Lung (tissue), 12 donors: ENCODE measurements around the gene ARHGAP15. TPM values are rescaled to one million over a fixed set of nuclear protein-coding genes. Genes with fewer than 3 reads are reported as not detected.

Experiments used
- ATAC-seq: fragments of 200-7000 bp; cut with Tn5 transposase; one replicate; pipeline ENCODE4 v1.9.1; 2020; ENCODE audit warnings: moderate number of reproducible peaks; ENCODE audit not compliant: insufficient read depth, low FRiP score
- DNase-seq, 3 donors: peaks; one replicate each; pipeline ENCODE4 v3.0.0-alpha.2; 2013 to 2017
- H3K27ac ChIP-seq, 2 donors: one replicate each; pipeline ENCODE4 v1.5.1; 2013; ENCODE audit warnings: mild to moderate bottlenecking in 2 of 2, moderate library complexity in 2 of 2, control low read depth in 1 of 2, inconsistent platforms in 1 of 2, low read depth in 1 of 2, low read length in 1 of 2
- H3K27me3 ChIP-seq, 3 donors: one replicate each; pipeline ENCODE4 v1.5.1; 2013; ENCODE audit warnings: low read length in 2 of 3; ENCODE audit not compliant: control insufficient read depth in 3 of 3, insufficient read depth in 3 of 3
- H3K36me3 ChIP-seq, 4 donors: one replicate each; pipeline ENCODE4 v1.5.1; 2013; ENCODE audit warnings: low read length in 4 of 4, mild to moderate bottlenecking in 1 of 4, moderate library complexity in 1 of 4; ENCODE audit not compliant: control insufficient read depth in 4 of 4, insufficient read depth in 4 of 4
- H3K4me1 ChIP-seq, 5 donors: one replicate each; pipeline ENCODE4 v1.5.1; 2013; ENCODE audit warnings: low read length in 5 of 5, mild to moderate bottlenecking in 2 of 5, moderate library complexity in 1 of 5; ENCODE audit not compliant: control insufficient read depth in 5 of 5, insufficient read depth in 5 of 5
- H3K4me3 ChIP-seq: one replicate; pipeline ENCODE4 v1.5.1; 2013; ENCODE audit warnings: mild to moderate bottlenecking, control low read depth, moderate library complexity
- H3K9ac ChIP-seq, 2 donors: one replicate each; pipeline ENCODE4 v1.5.1; 2013; ENCODE audit warnings: low read length in 2 of 2, control low read depth in 1 of 2; ENCODE audit not compliant: insufficient read depth in 1 of 2
- H3K9me3 ChIP-seq, 4 donors: one replicate each; pipeline ENCODE4 v1.5.1; 2013; ENCODE audit warnings: low read length in 3 of 4, mild to moderate bottlenecking in 1 of 4, moderate library complexity in 1 of 4; ENCODE audit not compliant: control insufficient read depth in 4 of 4, insufficient read depth in 3 of 4
- WGBS, 2 donors: extraction: QIAGEN DNeasy Blood & Tissue Kit; methylation state at CpG; one replicate each; pipeline ENCODE4 v1.1.7; 2013; 5-methylcytosine and 5-hydroxymethylcytosine counted together
- polyA plus RNA-seq, 2 donors: library from polyadenylated mRNA; stranded (reverse); fragments of 200-250 nt; gene quantifications; one replicate each; pipeline ENCODE4 v1.2.1, GENCODE V29; 2013
- total RNA-seq, 2 donors: library from RNA; depleted of rRNA in 1 of 2; stranded (reverse); fragments of >200 nt in 1 of 2; gene quantifications; one replicate each; pipeline ENCODE4 v1.2.1, GENCODE V29; 2014 to 2021
- TF ChIP-seq, protein P1 (sequence below): IDR thresholded peaks from 2 replicates; pipeline ENCODE4 v1.5.1; 2012; ENCODE audit warnings: mild to moderate bottlenecking; ENCODE audit errors: control extremely low read depth, extremely low read depth
- donor health status: control.
- donor health status: control.
- donor health status: Bipolar disorder and iron deficiency.
- donor health status: healthy.
- donor health status: DM: yes; HTN: yes; CAD: no.

ARHGAP15 gene
- total and polyA plus RNA-seq, 4 donors: 5.9 to 74.3 (median 13.2) TPM

DNA sequence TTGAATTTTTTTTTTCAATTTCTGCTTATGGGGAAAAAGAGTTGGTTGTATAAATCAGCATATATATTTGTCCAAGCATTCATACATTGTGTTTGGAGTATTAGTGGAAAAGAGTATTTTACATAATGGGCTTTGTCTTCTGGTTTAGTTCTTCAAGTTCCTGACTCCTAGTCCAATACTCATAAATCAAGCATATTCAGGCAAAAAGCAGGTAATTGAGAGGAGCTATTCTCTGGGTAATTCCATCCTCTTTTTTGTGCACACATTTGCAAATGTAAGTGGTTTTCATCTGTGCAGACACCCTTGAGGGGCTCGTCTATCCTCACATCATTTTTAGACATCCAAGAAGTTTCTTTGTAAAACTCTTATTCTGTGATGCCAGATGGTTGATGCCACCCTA, 337.2 kb downstream of the ARHGAP15 start:
- Histone ChIP-seq H3K9ac (no peak overlapping the region), H3K36me3 (no peaks in the 10 kb centered on the region), H3K27me3 (no peaks in the 10 kb centered on the region), H3K9me3 (no peaks in the 10 kb centered on the region), H3K27ac (no peak overlapping the region), H3K4me3 (no peak overlapping the region), H3K4me1 (peaks cover 0 to 7% (median 0%) of the 10 kb centered on the region in 5 donors)
- TF ChIP-seq, protein P1, sequence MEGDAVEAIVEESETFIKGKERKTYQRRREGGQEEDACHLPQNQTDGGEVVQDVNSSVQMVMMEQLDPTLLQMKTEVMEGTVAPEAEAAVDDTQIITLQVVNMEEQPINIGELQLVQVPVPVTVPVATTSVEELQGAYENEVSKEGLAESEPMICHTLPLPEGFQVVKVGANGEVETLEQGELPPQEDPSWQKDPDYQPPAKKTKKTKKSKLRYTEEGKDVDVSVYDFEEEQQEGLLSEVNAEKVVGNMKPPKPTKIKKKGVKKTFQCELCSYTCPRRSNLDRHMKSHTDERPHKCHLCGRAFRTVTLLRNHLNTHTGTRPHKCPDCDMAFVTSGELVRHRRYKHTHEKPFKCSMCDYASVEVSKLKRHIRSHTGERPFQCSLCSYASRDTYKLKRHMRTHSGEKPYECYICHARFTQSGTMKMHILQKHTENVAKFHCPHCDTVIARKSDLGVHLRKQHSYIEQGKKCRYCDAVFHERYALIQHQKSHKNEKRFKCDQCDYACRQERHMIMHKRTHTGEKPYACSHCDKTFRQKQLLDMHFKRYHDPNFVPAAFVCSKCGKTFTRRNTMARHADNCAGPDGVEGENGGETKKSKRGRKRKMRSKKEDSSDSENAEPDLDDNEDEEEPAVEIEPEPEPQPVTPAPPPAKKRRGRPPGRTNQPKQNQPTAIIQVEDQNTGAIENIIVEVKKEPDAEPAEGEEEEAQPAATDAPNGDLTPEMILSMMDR: no peak
- DNase-seq (no peak), ATAC-seq (no peak)
- WGBS, 2 donors: 89 to 90% methylated on average over 1 of the region's 1 CpG

DNA sequence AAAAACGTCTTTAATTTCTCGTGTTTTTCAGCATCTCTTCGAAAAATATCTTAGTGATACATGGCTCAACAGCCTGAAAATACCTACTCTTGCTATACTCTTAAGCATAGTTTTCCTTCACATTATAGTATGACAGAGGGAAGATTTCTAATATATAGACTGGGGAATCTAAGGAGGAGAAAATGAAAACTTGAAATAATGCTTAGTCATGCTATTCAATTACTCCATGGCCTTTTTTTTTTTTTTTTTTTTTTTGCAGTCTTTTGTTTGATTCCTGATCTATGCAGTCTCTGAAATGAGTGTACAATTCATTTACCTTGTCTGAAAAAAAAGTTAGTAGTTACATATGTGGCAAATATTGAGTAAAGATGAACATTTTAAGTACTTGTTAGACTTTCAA, 337.8 kb downstream of the ARHGAP15 start:
- ATAC-seq (no peak), DNase-seq (no peak)
- Histone ChIP-seq H3K36me3 (no peaks in the 10 kb centered on the region), H3K9me3 (no peaks in the 10 kb centered on the region), H3K27me3 (no peaks in the 10 kb centered on the region), H3K27ac (no peak overlapping the region), H3K4me3 (no peak overlapping the region), H3K9ac (no peak overlapping the region), H3K4me1 (peaks cover 0 to 7% (median 0%) of the 10 kb centered on the region in 5 donors)
- 96 to 97% methylated on average over 3 of the region's 3 CpGs for WGBS, 2 donors
- TF ChIP-seq, protein P1: no peak

DNA sequence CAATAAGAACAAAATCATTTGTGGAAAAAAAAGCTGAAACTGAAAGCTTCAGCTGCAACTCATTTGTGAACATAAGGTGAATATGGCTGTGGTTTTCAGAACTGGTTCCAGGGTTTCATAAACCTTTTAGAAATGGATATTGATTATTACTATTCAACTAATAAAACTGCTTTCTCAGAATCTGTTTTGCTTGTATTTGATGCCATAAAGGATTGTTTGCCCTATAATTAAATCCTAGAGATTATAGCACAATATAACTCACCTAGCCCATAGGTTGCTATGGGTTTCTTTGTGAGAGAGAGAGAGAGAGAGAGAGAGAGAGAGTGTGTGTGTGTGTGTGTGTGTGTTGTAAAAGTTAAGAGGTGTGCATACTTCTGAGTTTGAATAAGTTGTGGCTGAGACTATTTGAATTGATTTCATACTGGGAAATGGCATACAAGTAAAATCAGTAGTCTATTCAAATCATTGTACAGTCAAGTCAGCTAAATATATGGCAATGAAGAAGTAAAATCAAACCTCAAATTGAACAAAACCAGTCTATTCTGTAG, 339.2 kb downstream of the ARHGAP15 start:
- H3K4me3 ChIP-seq: no peak overlapping the region
- TF ChIP-seq, protein P1: no peak
- no peak for DNase-seq
- H3K4me1 ChIP-seq: peaks cover 0 to 7% (median 2%) of the 10 kb centered on the region in 5 donors
- H3K36me3 ChIP-seq: no peaks in the 10 kb centered on the region
- no peaks in the 10 kb centered on the region for H3K27me3 ChIP-seq
- no peaks in the 10 kb centered on the region for H3K9me3 ChIP-seq
- no peak overlapping the region for H3K9ac ChIP-seq
- ATAC-seq: no peak
- H3K27ac ChIP-seq: no peak overlapping the region

DNA sequence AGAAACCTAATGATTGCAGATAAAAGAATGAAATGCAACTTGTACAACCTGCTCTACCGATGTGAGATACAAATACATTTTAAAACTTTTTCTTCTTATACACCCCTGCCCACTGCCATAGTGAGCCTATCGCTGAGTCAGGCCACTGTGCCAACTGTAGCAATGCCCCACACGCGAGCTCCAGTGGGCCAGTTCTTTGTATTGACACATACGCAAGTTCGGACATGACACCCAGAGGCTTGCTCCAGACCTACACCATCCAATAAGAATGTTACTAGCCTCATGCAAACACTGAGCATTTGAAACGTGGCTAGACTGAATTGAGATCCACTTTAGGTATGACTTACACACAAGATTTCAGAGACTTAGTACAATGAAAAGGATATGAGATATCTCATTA, 340.1 kb downstream of the ARHGAP15 start:
- no peak overlapping the region for H3K9ac ChIP-seq
- no peaks in the 10 kb centered on the region for H3K36me3 ChIP-seq
- no peaks in the 10 kb centered on the region for H3K9me3 ChIP-seq
- no peaks in the 10 kb centered on the region for H3K27me3 ChIP-seq
- no peak overlapping the region for H3K4me3 ChIP-seq
- 93 to 94% methylated on average over 7 of the region's 7 CpGs for WGBS, 2 donors
- no peak overlapping the region for H3K27ac ChIP-seq
- no peak for ATAC-seq
- TF ChIP-seq, protein P1: no peak
- no peak for DNase-seq
- H3K4me1 ChIP-seq: peaks cover 0 to 13% (median 4%) of the 10 kb centered on the region in 5 donors
